HEK293 (cell line): ENCODE results near the gene MAP1A.
"Not testable (repeated sequence)": the region's sequence is repeated elsewhere in the genome, so short reads cannot be mapped to it uniquely, and the experiment has no call there.

Experiments
- CTCF ChIA-PET: fragments of 350-600 bp; formaldehyde crosslinking; extraction: SDS; loops from one replicate; lab custom pipeline; 2021; ENCODE audit warnings: antibody characterized with exemption; lab: Yijun Ruan, JAX
- POLR2A ChIA-PET: fragments of 300-600 bp; formaldehyde crosslinking; extraction: SDS; loops from one replicate; lab custom pipeline; 2020; ENCODE audit warnings: antibody characterized with exemption, inconsistent platforms; lab: Yijun Ruan, JAX
- H3K27ac ChIP-seq: fragments of 200-500 bp; sonication (Bioruptor generic); 2 replicates; pipeline ENCODE4 v1.5.1; 2014; ENCODE audit warnings: low read depth, low read length, control low read depth, inconsistent platforms; ENCODE audit errors: extremely low read depth
- H3K36me3 ChIP-seq, 2 experiments: fragments of 200-500 bp in 1 of 2; sonication (Bioruptor generic) in 1 of 2; 1 replicate in 1 of 2; 2 replicates in 1 of 2; pipeline ENCODE4 v1.5.1; 2014 to 2017; ENCODE audit warnings: inconsistent platforms in 2 of 2, low read length in 2 of 2; ENCODE audit not compliant: control insufficient read depth in 2 of 2, insufficient read depth in 1 of 2
- H3K4me1 ChIP-seq: fragments of 200-500 bp; sonication (Bioruptor generic); 2 replicates; pipeline ENCODE4 v1.5.1; 2014; ENCODE audit warnings: mild to moderate bottlenecking, low read length, inconsistent platforms; ENCODE audit not compliant: control insufficient read depth, insufficient read depth
- H3K4me3 ChIP-seq: 2 replicates; pipeline ENCODE4 v1.5.1; 2011; ENCODE audit warnings: low read depth, mild to moderate bottlenecking, control low read depth, low read length, moderate library complexity
- H3K9me3 ChIP-seq: fragments of 200-500 bp; sonication (Bioruptor generic); 2 replicates; pipeline ENCODE4 v1.5.1; 2014; ENCODE audit warnings: low read depth, low read length, inconsistent platforms; ENCODE audit not compliant: control insufficient read depth, insufficient read depth
- GFI1B ChIP-seq: fragments of 450-650 bp; formaldehyde crosslinking; IDR thresholded peaks from 2 replicates; pipeline ENCODE4 v1.5.1; 2016; ENCODE audit warnings: missing biosample characterization, missing genetic modification characterization
- GLIS1 ChIP-seq: fragments of 450-650 bp; formaldehyde crosslinking; IDR thresholded peaks from 2 replicates; pipeline ENCODE4 v1.5.1; 2016; ENCODE audit warnings: missing biosample characterization, missing genetic modification characterization
- GLIS2 ChIP-seq: fragments of 450-650 bp; formaldehyde crosslinking; IDR thresholded peaks from 2 replicates; pipeline ENCODE4 v1.5.1; 2016; ENCODE audit warnings: missing biosample characterization, missing genetic modification characterization
- HOXA7 ChIP-seq: sonication (generic); formaldehyde crosslinking; IDR thresholded peaks from 2 replicates; pipeline ENCODE4 v1.8.1; 2022; ENCODE audit warnings: missing genetic modification reagents, borderline replicate concordance
- KLF1 ChIP-seq: fragments of 450-650 bp; formaldehyde crosslinking; IDR thresholded peaks from 2 replicates; pipeline ENCODE4 v1.5.1; 2016; ENCODE audit warnings: missing biosample characterization, missing genetic modification characterization
- ZNF140 ChIP-seq: fragments of 450-650 bp; formaldehyde crosslinking; IDR thresholded peaks from 2 replicates; pipeline ENCODE4 v1.5.1; 2016; ENCODE audit warnings: missing biosample characterization, missing genetic modification characterization
- ZNF341 ChIP-seq: fragments of 450-650 bp; formaldehyde crosslinking; IDR thresholded peaks from 2 replicates; pipeline ENCODE4; 2016; ENCODE audit warnings: low read depth, missing biosample characterization, missing genetic modification characterization
- ZNF394 ChIP-seq: fragments of 450-650 bp; formaldehyde crosslinking; IDR thresholded peaks from 2 replicates; pipeline ENCODE4 v1.5.1; 2016; ENCODE audit warnings: missing biosample characterization, missing genetic modification characterization, mild to moderate bottlenecking, moderate library complexity, borderline replicate concordance
- ZNF510 ChIP-seq: fragments of 450-650 bp; formaldehyde crosslinking; IDR thresholded peaks from 2 replicates; pipeline ENCODE4 v1.5.1; 2018; ENCODE audit warnings: mild to moderate bottlenecking, missing genetic modification characterization, missing biosample characterization; ENCODE audit not compliant: insufficient replicate concordance
- ZNF529 ChIP-seq: fragments of 450-650 bp; formaldehyde crosslinking; IDR thresholded peaks from 2 replicates; pipeline ENCODE4 v1.5.1; 2017; ENCODE audit warnings: missing genetic modification characterization, missing biosample characterization; ENCODE audit not compliant: insufficient replicate concordance
- ZNF530 ChIP-seq: fragments of 450-650 bp; formaldehyde crosslinking; IDR thresholded peaks from 2 replicates; pipeline ENCODE4 v1.5.1; 2016; ENCODE audit warnings: low read depth, missing biosample characterization, missing genetic modification characterization
- ZNF560 ChIP-seq: fragments of 450-650 bp; formaldehyde crosslinking; IDR thresholded peaks from 2 replicates; pipeline ENCODE4 v1.5.1; 2017; ENCODE audit warnings: missing biosample characterization, missing genetic modification characterization, borderline replicate concordance
- ZNF600 ChIP-seq: fragments of 450-650 bp; formaldehyde crosslinking; IDR thresholded peaks from 2 replicates; pipeline ENCODE4 v1.5.1; 2016; ENCODE audit warnings: missing biosample characterization, missing genetic modification characterization
- ZNF701 ChIP-seq: fragments of 450-650 bp; formaldehyde crosslinking; IDR thresholded peaks from 2 replicates; pipeline ENCODE4 v1.5.1; 2016; ENCODE audit warnings: missing biosample characterization, missing genetic modification characterization
- ZXDB ChIP-seq: fragments of 450-650 bp; formaldehyde crosslinking; IDR thresholded peaks from 2 replicates; pipeline ENCODE4 v1.5.1; 2016; ENCODE audit warnings: missing biosample characterization, missing genetic modification characterization
- TF ChIP-seq, protein P1 (sequence below): fragments of 450-650 bp; formaldehyde crosslinking; IDR thresholded peaks from 2 replicates; pipeline ENCODE4 v1.5.1; 2017; ENCODE audit warnings: missing biosample characterization, missing genetic modification characterization
- TF ChIP-seq, protein P2 (sequence below): fragments of 450-650 bp; formaldehyde crosslinking; IDR thresholded peaks from 2 replicates; pipeline ENCODE4 v1.5.1; 2016; ENCODE audit warnings: missing biosample characterization, missing genetic modification characterization
- TF ChIP-seq, protein P3 (sequence below): fragments of 450-650 bp; formaldehyde crosslinking; IDR thresholded peaks from 2 replicates; pipeline ENCODE4 v1.5.1; 2017; ENCODE audit warnings: missing biosample characterization, missing genetic modification characterization
- TF ChIP-seq, protein P4 (sequence below): fragments of 450-650 bp; formaldehyde crosslinking; IDR thresholded peaks from 2 replicates; pipeline ENCODE4 v1.5.1; 2016; ENCODE audit warnings: missing biosample characterization, missing genetic modification characterization, borderline replicate concordance

Gene MAP1A

DNA sequence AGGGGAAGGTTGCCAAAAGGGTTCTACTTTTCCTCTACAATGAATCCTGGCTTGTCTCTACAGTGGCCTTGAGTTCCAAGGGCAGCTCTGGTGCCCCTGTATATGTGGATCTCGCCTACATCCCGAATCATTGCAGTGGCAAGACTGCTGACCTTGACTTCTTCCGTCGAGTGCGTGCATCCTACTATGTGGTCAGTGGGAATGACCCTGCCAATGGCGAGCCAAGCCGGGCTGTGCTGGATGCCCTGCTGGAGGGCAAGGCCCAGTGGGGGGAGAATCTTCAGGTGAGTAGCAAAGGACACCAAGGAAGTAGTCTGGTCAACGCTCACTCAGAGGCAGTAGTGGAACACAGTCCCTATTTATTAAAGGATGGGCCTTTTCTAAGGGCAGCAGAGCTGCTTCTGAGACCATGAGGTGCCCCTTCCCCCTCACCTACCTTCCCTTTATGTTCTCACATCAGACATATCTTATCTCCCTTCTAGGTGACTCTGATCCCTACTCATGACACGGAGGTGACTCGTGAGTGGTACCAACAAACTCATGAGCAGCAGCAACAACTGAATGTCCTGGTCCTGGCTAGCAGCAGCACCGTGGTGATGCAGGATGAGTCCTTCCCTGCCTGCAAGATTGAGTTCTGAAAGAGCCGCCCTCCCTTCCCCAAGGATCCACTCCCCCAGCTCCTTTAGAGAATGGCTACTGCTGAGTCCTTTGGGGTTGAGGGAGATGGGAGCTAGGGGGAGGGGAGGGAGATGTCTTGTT is 12.4 kb downstream of the MAP1A start:
- no peak overlapping the region for H3K4me3 ChIP-seq
- CTCF ChIA-PET = no interaction called here
- peaks cover 0 to 11% of the 10 kb centered on the region in 2 experiments; a peak in 1 of 3 replicates for H3K36me3 ChIP-seq
- H3K9me3 ChIP-seq = no peaks in the 10 kb centered on the region
- H3K4me1 ChIP-seq = no peaks in the 10 kb centered on the region
- POLR2A ChIA-PET = interaction anchor here (1.1 kb wide), 1 partner anchor 20 kb away, joined by 3 read pairs; no protein-coding TSS in a partner anchor
- TF ChIP-seq KLF1 (tag by site-specific recombination) = no peak
- TF ChIP-seq, protein P1, sequence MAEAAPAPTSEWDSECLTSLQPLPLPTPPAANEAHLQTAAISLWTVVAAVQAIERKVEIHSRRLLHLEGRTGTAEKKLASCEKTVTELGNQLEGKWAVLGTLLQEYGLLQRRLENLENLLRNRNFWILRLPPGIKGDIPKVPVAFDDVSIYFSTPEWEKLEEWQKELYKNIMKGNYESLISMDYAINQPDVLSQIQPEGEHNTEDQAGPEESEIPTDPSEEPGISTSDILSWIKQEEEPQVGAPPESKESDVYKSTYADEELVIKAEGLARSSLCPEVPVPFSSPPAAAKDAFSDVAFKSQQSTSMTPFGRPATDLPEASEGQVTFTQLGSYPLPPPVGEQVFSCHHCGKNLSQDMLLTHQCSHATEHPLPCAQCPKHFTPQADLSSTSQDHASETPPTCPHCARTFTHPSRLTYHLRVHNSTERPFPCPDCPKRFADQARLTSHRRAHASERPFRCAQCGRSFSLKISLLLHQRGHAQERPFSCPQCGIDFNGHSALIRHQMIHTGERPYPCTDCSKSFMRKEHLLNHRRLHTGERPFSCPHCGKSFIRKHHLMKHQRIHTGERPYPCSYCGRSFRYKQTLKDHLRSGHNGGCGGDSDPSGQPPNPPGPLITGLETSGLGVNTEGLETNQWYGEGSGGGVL = no peak
- TF ChIP-seq ZXDB (tag by site-specific recombination) = no peak
- no peak for TF ChIP-seq ZNF530 (tag by site-specific recombination)
- no peak for TF ChIP-seq ZNF701 (tag by site-specific recombination)
- TF ChIP-seq, protein P2, sequence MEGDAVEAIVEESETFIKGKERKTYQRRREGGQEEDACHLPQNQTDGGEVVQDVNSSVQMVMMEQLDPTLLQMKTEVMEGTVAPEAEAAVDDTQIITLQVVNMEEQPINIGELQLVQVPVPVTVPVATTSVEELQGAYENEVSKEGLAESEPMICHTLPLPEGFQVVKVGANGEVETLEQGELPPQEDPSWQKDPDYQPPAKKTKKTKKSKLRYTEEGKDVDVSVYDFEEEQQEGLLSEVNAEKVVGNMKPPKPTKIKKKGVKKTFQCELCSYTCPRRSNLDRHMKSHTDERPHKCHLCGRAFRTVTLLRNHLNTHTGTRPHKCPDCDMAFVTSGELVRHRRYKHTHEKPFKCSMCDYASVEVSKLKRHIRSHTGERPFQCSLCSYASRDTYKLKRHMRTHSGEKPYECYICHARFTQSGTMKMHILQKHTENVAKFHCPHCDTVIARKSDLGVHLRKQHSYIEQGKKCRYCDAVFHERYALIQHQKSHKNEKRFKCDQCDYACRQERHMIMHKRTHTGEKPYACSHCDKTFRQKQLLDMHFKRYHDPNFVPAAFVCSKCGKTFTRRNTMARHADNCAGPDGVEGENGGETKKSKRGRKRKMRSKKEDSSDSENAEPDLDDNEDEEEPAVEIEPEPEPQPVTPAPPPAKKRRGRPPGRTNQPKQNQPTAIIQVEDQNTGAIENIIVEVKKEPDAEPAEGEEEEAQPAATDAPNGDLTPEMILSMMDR (tag by site-specific recombination) = no peak
- no peak for TF ChIP-seq HOXA7
- TF ChIP-seq GFI1B = no peak
- TF ChIP-seq ZNF140 (tag by site-specific recombination) = no peak
- TF ChIP-seq, protein P3, sequence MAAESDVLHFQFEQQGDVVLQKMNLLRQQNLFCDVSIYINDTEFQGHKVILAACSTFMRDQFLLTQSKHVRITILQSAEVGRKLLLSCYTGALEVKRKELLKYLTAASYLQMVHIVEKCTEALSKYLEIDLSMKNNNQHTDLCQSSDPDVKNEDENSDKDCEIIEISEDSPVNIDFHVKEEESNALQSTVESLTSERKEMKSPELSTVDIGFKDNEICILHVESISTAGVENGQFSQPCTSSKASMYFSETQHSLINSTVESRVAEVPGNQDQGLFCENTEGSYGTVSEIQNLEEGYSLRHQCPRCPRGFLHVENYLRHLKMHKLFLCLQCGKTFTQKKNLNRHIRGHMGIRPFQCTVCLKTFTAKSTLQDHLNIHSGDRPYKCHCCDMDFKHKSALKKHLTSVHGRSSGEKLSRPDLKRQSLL (tag by site-specific recombination) = no peak
- TF ChIP-seq ZNF529 (tag by site-specific recombination) = no peak
- TF ChIP-seq ZNF560 = no peak
- no peak overlapping the region for H3K27ac ChIP-seq

DNA sequence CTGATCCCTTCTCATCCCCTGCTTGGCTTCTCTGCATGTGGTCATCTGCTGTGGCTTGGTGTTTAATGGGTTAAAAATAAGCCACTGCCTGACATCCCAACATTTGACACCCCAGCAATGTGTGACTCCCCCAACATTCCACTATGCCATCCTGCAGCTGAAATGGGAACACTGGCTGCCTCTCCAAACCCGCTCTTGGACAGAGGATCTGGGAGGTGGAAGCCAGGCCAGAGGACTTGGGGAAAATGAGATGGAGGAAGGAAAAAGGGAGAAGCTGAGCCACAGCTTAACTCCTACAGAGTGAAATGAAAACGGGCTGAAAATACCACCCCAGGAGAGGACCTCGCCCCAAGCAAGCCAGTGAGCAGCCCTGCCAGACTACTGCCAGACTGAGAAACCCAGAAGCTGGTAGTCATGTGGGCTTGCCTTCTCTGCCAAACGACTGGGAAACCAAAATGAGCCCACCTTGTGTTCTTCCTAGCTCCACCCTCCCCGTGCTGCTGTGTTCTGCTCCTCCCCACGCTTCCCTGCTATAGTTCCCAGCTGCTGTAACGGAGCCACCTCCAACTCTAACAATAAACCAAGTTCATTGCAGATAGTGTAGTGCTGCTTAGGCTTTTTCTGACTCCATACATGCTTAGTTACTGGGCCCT is 13.7 kb downstream of the MAP1A start:
- Histone ChIP-seq H3K4me1 (no peaks in the 10 kb centered on the region), H3K27ac (no peak overlapping the region), H3K36me3 (peaks cover 0 to 12% of the 10 kb centered on the region in 2 experiments; a peak in 1 of 3 replicates), H3K4me3 (no peak overlapping the region), H3K9me3 (no peaks in the 10 kb centered on the region)
- CTCF ChIA-PET = no interaction called here
- TF ChIP-seq ZNF510 (tag by site-specific recombination) = no peak
- TF ChIP-seq ZNF341 (tag by site-specific recombination) = peak; percentile 86
- TF ChIP-seq GLIS2 (tag by site-specific recombination) = no peak
- peak; percentile 14; the same call in 1 of the 2 replicates for TF ChIP-seq GLIS1 (tag by site-specific recombination)
- peak; percentile 64; the same call in 1 of the 2 replicates for TF ChIP-seq ZNF394 (tag by site-specific recombination)
- peak; percentile 87 for TF ChIP-seq ZNF600
- TF ChIP-seq, protein P4, sequence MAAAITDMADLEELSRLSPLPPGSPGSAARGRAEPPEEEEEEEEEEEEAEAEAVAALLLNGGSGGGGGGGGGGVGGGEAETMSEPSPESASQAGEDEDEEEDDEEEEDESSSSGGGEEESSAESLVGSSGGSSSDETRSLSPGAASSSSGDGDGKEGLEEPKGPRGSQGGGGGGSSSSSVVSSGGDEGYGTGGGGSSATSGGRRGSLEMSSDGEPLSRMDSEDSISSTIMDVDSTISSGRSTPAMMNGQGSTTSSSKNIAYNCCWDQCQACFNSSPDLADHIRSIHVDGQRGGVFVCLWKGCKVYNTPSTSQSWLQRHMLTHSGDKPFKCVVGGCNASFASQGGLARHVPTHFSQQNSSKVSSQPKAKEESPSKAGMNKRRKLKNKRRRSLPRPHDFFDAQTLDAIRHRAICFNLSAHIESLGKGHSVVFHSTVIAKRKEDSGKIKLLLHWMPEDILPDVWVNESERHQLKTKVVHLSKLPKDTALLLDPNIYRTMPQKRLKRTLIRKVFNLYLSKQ = no peak
- POLR2A ChIA-PET = interaction anchor here (0.7 kb wide), 1 partner anchor 21 kb away, joined by 7 read pairs; no protein-coding TSS in a partner anchor

DNA sequence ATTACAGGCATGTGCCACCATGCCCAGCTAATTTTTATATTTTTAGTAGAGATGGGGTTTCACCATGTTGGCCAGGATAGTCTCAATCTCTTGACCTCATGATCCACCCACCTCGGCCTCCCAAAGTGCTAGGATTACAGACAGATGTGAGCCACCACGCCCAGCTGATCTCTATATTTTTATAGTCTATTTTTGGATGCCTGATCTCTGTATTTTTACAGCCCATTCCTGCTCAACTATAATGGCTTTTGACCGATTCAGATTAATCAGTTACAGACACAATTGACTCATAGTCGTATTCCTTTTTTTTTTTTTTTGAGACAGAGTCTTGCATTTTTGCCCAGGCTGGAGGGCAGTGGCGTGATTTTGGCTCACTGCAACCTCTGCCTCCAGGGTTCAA is 15.4 kb downstream of the MAP1A start:
- peaks cover 0 to 12% of the 10 kb centered on the region in 2 experiments; a peak in 1 of 3 replicates for H3K36me3 ChIP-seq
- POLR2A ChIA-PET, H3K9me3 ChIP-seq, H3K4me3 ChIP-seq, H3K27ac ChIP-seq, H3K4me1 ChIP-seq: not testable (repeated sequence)
- CTCF ChIA-PET = interaction anchor here (0.7 kb wide), 1 partner anchor 19 kb away, joined by 3 read pairs; no protein-coding TSS in a partner anchor
